SKM-1 (cell line): Measurements from ENCODE around the gene CDH3.

Experiments
- DNase-seq: peaks from one replicate; lab custom pipeline; 2025; ENCODE audit not compliant: unreplicated experiment; lab: John Stamatoyannopoulos, UW

The CDH3 gene

GRCh38 chr16:68734782-68735181 is 89.7 kb downstream of the CDH3 start:
- DNase-seq, result no peak

GRCh38 chr16:68736561-68736960 is 91.5 kb downstream of the CDH3 start:
- DNase-seq, result no peak

- no peak for DNase-seq
Observed at GRCh38 chr16:68737046-68737729, 92.1 kb downstream of the CDH3 start, which contains the start of gene CDH1. CDH1 (plus strand) TSS chr16:68737292; CDS start chr16:68737416, 124 bp downstream.

DNA sequence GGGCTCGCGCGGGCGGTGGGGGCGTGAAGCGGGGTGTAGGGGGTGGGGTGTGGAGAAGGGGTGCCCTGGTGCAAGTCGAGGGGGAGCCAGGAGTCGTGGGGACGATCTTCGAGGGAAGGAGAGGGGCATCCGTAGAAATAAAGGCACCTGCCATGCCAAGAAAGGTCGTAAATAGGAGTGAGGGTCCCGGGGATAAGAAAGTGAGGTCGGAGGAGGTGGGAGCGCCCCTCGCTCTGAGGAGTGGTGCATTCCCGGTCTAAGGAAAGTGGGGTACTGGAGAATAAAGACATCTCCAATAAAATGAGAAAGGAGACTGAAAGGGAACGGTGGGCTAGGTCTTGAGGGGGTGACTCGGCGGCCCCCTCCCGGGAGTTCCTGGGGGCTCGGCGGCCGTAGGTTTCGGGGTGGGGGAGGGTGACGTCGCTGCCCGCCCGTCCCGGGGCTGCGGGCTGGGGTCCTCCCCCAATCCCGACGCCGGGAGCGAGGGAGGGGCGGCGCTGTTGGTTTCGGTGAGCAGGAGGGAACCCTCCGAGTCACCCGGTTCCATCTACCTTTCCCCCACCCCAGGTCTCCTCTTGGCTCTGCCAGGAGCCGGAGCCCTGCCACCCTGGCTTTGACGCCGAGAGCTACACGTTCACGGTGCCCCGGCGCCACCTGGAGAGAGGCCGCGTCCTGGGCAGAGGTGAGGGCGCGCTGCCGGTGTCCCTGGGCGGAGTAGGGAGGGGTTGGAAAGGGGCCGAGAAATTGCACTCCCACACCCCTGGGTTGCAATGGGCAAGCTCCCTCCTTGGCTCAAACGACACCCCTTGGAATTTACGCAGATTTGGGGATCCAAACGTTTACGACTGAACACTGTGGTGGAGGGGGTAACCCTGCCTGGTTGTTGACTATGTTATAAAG is 92.9 kb downstream of the CDH3 start:
- no peak for DNase-seq

DNA sequence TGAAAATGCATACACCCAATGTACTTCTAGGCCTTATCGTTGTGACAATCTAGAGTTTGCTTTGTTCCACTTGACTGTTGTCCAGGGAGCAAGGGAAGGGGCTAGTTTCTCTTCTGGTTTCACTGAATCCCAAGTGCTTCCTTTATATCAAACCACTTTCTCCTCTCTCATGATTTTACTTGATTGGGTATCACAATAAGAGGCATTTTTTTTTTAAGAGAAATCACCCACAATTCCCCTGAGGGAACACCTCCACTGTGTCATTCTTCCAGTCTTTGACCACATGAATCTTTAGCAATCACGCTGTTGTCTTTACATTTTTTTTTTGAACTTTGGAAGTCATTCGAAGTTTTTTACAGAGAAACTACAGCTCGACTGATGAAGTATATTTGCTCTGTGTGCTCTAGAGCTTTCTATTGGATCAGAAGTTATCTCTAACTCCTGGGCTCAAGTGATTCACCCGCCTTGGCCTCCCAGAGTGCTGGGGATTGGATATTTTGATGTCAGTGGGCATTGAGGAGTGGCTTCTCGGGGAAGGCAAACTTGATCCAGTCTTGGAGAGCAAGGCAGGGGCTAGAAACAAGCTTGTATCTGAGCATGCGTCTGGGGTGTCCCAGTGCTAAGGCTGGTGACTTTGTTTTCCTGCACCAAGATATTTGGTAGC is 95.0 kb downstream of the CDH3 start:
- DNase-seq, result no peak

GRCh38 chr16:68740628-68741346 is 95.7 kb downstream of the CDH3 start:
- DNase-seq, result no peak

- no peak for DNase-seq
Observed at GRCh38 chr16:68743664-68744063, 98.6 kb downstream of the CDH3 start.

GRCh38 chr16:68744744-68745280 is 99.7 kb downstream of the CDH3 start:
- DNase-seq, result no peak

DNA sequence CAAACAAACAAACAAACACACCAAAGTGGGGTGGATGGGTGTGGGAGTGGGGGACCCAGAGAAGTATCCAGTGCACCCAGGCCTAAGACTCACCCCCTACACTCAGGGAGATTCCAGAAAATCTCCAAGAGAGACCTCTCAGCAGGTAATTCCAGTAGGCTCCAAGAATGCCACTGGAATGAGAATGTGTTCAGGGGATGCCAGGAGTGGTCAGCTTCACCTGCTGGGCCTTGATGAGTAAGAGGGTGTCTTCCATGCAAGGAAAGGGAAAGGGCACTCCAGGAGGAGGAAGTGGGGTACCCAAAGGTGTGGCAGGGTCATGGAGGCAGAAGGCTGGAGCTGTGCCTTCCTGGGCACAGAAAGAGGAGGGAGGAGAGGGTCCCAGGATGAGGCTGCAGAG is 101.8 kb downstream of the CDH3 start:
- DNase-seq, result no peak

- DNase-seq, result no peak
Observed at GRCh38 chr16:68749432-68749831, 104.3 kb downstream of the CDH3 start.
